DND-41 (cell line): ENCODE data around the gene DIS3L2.

Source experiments
- EZH2 ChIP-seq: IDR thresholded peaks from 3 replicates; pipeline ENCODE4 v1.6.1; 2012; ENCODE audit warnings: borderline replicate concordance, low read depth, mild to moderate bottlenecking, moderate library complexity, low read length, inconsistent platforms; ENCODE audit not compliant: severe bottlenecking
- TF ChIP-seq, protein P1 (sequence below): IDR thresholded peaks from 2 replicates; pipeline ENCODE4 v1.5.1; 2012; ENCODE audit warnings: borderline replicate concordance, low read length, moderate library complexity, mild to moderate bottlenecking; ENCODE audit not compliant: poor library complexity, severe bottlenecking; ENCODE audit errors: extremely low read depth

DNA sequence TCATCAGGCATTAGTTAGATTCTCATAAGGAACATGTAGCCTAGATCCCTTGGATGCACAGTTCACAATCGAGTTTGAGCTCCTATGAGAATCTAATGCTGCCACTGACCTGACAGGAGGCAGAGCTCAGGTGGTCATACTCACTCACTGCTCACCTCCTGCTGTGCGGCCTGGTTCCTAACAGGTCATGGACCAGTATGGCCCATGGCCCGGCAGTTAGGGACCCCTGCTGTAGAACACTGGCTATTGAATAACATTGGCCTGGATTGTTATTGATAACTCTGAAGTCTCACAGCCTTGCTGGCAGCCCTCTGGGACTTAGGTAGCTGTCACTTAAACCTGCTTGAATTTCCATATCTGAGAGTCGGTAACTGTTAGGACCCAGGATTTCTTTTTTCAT is 302.6 kb downstream of the DIS3L2 start:
- TF ChIP-seq, protein P1, sequence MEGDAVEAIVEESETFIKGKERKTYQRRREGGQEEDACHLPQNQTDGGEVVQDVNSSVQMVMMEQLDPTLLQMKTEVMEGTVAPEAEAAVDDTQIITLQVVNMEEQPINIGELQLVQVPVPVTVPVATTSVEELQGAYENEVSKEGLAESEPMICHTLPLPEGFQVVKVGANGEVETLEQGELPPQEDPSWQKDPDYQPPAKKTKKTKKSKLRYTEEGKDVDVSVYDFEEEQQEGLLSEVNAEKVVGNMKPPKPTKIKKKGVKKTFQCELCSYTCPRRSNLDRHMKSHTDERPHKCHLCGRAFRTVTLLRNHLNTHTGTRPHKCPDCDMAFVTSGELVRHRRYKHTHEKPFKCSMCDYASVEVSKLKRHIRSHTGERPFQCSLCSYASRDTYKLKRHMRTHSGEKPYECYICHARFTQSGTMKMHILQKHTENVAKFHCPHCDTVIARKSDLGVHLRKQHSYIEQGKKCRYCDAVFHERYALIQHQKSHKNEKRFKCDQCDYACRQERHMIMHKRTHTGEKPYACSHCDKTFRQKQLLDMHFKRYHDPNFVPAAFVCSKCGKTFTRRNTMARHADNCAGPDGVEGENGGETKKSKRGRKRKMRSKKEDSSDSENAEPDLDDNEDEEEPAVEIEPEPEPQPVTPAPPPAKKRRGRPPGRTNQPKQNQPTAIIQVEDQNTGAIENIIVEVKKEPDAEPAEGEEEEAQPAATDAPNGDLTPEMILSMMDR: no peak
- no peak for TF ChIP-seq EZH2
